HEK293 (cell line): Measurements from ENCODE around the gene DOCK1.

Source experiments
- SP2 ChIP-seq: fragments of 450-650 bp; formaldehyde crosslinking; IDR thresholded peaks from 2 replicates; pipeline ENCODE4 v1.5.1; 2016; ENCODE audit warnings: missing biosample characterization, missing genetic modification characterization
- YY1 ChIP-seq: fragments of 450-650 bp; formaldehyde crosslinking; IDR thresholded peaks from 2 replicates; pipeline ENCODE4 v1.5.1; 2018; ENCODE audit warnings: missing biosample characterization, missing genetic modification characterization
- ZBTB10 ChIP-seq: fragments of 450-650 bp; formaldehyde crosslinking; IDR thresholded peaks from 2 replicates; pipeline ENCODE4 v1.5.1; 2016; ENCODE audit warnings: missing biosample characterization, missing genetic modification characterization
- ZNF24 ChIP-seq: fragments of 450-650 bp; formaldehyde crosslinking; IDR thresholded peaks from 2 replicates; pipeline ENCODE4 v1.5.1; 2016; ENCODE audit warnings: missing biosample characterization, missing genetic modification characterization
- ZNF335 ChIP-seq: fragments of 450-650 bp; formaldehyde crosslinking; conservative IDR thresholded peaks from 2 replicates; pipeline ENCODE4 v1.5.1; 2016; ENCODE audit warnings: missing biosample characterization, missing genetic modification characterization
- ZNF362 ChIP-seq: fragments of 450-650 bp; formaldehyde crosslinking; IDR thresholded peaks from 2 replicates; pipeline ENCODE4 v1.5.1; 2016; ENCODE audit warnings: missing biosample characterization, missing genetic modification characterization
- ZSCAN30 ChIP-seq: fragments of 450-650 bp; IDR thresholded peaks from 2 replicates; pipeline ENCODE4 v1.5.1; 2018; ENCODE audit warnings: missing biosample characterization, mild to moderate bottlenecking, missing genetic modification characterization, moderate library complexity
- TF ChIP-seq, protein P1 (sequence below): fragments of 450-650 bp; formaldehyde crosslinking; IDR thresholded peaks from 2 replicates; pipeline ENCODE4 v1.5.1; 2017; ENCODE audit warnings: missing biosample characterization, missing genetic modification characterization
- TF ChIP-seq, protein P2 (sequence below): fragments of 450-650 bp; formaldehyde crosslinking; IDR thresholded peaks from 2 replicates; pipeline ENCODE4 v1.5.1; 2016; ENCODE audit warnings: missing biosample characterization, missing genetic modification characterization, borderline replicate concordance
- TF ChIP-seq, protein P3 (sequence below): fragments of 450-650 bp; formaldehyde crosslinking; IDR thresholded peaks from 2 replicates; pipeline ENCODE4 v1.5.1; 2016; ENCODE audit warnings: missing biosample characterization, missing genetic modification characterization
- TF ChIP-seq, protein P4 (sequence below): fragments of 450-650 bp; IDR thresholded peaks from 2 replicates; pipeline ENCODE4 v1.5.1; 2018; ENCODE audit warnings: missing biosample characterization, missing genetic modification characterization

DNA sequence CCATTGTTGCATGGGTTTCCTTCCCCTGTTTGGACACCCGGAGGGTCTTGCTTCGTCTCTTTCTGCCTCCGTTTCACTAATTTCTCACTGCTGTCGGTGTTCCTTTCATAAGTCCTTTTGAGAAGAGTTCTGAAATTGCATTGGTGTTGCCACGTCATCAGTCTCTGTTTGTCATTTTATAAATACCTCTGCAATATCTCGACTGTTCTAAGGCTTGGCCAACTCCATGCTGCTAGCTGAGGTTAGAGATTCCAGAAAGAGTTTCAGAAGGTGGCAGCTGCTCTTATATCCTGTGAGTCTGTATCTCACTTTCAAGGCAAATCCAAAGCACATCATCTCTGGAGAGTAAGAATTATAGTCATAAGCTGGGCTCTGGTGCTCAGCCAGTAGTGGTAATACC lies 439.1 kb downstream of the DOCK1 start:
- TF ChIP-seq, protein P1, sequence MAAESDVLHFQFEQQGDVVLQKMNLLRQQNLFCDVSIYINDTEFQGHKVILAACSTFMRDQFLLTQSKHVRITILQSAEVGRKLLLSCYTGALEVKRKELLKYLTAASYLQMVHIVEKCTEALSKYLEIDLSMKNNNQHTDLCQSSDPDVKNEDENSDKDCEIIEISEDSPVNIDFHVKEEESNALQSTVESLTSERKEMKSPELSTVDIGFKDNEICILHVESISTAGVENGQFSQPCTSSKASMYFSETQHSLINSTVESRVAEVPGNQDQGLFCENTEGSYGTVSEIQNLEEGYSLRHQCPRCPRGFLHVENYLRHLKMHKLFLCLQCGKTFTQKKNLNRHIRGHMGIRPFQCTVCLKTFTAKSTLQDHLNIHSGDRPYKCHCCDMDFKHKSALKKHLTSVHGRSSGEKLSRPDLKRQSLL: no peak
- TF ChIP-seq, protein P2, sequence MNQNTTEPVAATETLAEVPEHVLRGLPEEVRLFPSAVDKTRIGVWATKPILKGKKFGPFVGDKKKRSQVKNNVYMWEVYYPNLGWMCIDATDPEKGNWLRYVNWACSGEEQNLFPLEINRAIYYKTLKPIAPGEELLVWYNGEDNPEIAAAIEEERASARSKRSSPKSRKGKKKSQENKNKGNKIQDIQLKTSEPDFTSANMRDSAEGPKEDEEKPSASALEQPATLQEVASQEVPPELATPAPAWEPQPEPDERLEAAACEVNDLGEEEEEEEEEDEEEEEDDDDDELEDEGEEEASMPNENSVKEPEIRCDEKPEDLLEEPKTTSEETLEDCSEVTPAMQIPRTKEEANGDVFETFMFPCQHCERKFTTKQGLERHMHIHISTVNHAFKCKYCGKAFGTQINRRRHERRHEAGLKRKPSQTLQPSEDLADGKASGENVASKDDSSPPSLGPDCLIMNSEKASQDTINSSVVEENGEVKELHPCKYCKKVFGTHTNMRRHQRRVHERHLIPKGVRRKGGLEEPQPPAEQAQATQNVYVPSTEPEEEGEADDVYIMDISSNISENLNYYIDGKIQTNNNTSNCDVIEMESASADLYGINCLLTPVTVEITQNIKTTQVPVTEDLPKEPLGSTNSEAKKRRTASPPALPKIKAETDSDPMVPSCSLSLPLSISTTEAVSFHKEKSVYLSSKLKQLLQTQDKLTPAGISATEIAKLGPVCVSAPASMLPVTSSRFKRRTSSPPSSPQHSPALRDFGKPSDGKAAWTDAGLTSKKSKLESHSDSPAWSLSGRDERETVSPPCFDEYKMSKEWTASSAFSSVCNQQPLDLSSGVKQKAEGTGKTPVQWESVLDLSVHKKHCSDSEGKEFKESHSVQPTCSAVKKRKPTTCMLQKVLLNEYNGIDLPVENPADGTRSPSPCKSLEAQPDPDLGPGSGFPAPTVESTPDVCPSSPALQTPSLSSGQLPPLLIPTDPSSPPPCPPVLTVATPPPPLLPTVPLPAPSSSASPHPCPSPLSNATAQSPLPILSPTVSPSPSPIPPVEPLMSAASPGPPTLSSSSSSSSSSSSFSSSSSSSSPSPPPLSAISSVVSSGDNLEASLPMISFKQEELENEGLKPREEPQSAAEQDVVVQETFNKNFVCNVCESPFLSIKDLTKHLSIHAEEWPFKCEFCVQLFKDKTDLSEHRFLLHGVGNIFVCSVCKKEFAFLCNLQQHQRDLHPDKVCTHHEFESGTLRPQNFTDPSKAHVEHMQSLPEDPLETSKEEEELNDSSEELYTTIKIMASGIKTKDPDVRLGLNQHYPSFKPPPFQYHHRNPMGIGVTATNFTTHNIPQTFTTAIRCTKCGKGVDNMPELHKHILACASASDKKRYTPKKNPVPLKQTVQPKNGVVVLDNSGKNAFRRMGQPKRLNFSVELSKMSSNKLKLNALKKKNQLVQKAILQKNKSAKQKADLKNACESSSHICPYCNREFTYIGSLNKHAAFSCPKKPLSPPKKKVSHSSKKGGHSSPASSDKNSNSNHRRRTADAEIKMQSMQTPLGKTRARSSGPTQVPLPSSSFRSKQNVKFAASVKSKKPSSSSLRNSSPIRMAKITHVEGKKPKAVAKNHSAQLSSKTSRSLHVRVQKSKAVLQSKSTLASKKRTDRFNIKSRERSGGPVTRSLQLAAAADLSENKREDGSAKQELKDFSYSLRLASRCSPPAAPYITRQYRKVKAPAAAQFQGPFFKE: no peak
- TF ChIP-seq, protein P3, sequence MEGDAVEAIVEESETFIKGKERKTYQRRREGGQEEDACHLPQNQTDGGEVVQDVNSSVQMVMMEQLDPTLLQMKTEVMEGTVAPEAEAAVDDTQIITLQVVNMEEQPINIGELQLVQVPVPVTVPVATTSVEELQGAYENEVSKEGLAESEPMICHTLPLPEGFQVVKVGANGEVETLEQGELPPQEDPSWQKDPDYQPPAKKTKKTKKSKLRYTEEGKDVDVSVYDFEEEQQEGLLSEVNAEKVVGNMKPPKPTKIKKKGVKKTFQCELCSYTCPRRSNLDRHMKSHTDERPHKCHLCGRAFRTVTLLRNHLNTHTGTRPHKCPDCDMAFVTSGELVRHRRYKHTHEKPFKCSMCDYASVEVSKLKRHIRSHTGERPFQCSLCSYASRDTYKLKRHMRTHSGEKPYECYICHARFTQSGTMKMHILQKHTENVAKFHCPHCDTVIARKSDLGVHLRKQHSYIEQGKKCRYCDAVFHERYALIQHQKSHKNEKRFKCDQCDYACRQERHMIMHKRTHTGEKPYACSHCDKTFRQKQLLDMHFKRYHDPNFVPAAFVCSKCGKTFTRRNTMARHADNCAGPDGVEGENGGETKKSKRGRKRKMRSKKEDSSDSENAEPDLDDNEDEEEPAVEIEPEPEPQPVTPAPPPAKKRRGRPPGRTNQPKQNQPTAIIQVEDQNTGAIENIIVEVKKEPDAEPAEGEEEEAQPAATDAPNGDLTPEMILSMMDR (tag by site-specific recombination): no peak
- TF ChIP-seq SP2 (tag by site-specific recombination): no peak
- TF ChIP-seq ZSCAN30: no peak
- no peak for TF ChIP-seq ZBTB10 (tag by site-specific recombination)
- TF ChIP-seq ZNF362: no peak
- no peak for TF ChIP-seq ZNF335 (tag by site-specific recombination)
- TF ChIP-seq YY1: no peak
- TF ChIP-seq, protein P4, sequence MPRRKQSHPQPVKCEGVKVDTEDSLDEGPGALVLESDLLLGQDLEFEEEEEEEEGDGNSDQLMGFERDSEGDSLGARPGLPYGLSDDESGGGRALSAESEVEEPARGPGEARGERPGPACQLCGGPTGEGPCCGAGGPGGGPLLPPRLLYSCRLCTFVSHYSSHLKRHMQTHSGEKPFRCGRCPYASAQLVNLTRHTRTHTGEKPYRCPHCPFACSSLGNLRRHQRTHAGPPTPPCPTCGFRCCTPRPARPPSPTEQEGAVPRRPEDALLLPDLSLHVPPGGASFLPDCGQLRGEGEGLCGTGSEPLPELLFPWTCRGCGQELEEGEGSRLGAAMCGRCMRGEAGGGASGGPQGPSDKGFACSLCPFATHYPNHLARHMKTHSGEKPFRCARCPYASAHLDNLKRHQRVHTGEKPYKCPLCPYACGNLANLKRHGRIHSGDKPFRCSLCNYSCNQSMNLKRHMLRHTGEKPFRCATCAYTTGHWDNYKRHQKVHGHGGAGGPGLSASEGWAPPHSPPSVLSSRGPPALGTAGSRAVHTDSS: no peak
- no peak for TF ChIP-seq ZNF24 (tag by site-specific recombination)
